HG03354 (cell line): Measurements from ENCODE around the gene TEX101.
A peak's percentile ranks its signal among the peaks of the same experiment; 100 is the strongest.

Source experiments
- ATAC-seq: cut with Tn5 transposase; IDR thresholded peaks from one replicate; pipeline ENCODE4 v1.9.1; 2021; ENCODE audit warnings: mild to moderate bottlenecking; ENCODE audit not compliant: unreplicated experiment, poor library complexity, severe bottlenecking

The TEX101 gene

DNA sequence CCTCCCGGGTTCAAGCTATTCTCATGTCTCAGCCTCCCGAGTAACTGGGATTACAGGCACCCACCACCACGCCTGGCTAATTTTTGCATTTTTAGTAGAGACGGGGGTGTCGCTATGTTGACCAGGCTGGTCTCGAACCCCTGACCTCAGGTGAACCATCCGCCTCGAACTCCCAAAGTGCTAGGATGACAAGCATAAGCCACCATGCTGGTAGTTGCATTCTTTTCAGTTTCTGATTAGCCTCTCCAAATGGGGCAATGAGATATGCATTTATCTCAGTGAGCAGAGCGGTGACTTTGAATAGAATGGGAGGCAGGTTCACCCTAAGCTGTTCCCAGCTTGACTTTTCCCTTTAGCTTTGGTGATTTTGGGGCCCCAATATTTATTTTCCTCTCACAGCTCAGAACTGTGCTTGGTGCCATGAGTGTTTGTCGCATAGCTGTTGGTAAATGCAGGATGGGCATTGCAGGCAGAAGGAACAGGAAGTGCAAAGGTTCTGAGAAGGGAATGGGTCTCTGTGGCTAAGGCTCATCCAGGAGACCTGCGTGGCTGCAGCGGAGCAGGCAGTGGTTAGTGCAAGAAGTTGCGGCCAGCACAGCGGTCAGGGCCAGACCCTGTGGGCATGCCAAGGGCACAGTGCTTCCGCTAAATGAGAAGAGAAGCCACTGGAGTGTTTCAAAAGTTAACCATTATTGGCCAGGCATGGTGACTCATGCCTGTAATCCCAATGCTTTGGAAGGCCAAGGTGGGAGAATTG lies 30.0 kb downstream of the TEX101 start:
- ATAC-seq = no peak

DNA sequence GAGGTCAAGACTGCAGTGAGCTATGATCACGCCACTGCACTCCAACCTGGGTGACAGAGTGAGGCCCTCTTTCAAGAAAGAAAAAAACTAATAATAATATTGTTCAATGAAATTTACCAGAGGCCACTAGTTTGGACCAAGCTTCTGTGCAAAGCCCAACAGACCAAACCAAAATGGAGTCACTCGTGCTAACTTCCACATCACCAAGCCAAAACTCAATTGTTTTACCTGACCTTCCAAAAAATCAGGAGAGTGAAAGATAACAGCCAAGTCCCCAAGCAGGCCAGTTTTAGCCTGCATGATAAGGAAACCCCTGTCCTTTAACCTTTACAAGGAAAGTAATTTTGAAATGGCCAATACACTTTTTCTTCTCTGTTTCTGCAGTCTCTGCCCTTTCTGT lies 30.7 kb downstream of the TEX101 start:
- ATAC-seq = no peak

DNA sequence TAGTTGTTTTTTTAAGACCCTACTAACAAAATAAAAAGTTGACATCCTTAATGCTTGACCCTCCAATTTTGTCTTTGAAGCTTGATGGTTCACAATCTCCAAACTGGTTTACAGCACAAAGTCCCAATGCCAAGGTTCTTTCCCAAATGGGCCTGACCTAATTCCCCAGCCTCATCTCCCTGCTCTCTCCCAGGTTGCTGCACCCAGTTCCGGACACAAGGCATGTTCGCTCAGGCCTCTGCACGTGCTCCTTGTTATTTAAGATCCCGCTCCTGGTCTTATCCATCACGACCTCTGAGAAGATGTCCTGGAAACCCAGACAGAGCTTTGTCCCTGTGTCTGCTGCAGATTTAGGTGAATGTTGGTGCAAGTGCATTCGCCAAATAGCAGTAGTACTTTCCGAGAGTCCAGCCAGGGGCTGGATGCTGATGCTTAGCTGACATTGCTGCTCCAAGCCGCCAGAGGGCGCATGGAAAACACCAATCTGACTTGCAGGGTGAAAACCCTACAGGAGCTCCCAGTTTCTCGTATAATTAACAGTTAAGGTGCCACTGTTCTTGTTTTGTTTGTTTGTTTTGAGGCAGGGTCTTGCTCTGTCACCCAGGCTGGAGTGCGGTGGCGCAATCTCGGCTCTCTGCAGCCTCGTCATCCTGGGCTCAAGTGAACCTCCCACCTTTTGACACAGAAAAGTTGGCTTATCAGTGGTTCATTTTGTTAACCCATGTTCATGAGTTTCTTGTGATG lies 32.2 kb downstream of the TEX101 start:
- no peak for ATAC-seq

- no peak for ATAC-seq
Measured at GRCh38 chr19:43447655-43448054, 33.0 kb downstream of the TEX101 start.

- no peak for ATAC-seq
Measured at GRCh38 chr19:43450545-43450997, 35.9 kb downstream of the TEX101 start.

DNA sequence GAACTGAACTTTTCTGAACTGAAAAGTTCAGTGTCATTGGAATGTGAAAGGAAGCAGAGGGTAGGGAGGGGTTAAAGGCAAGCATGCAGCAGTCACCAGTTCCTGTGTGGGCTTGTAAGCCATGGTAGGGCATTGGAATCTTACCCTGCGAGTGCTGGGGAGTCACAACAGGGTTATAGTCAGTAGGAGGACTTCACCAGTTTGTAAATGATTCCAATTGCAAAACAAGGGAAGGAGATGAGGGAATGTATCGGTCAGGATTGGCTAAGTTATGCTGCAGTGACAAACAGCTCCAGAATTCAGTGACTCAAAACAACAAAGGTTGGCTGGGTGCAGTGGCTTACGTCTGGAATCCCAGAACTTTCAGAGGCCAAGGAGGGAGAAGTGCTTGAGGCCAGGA lies 37.9 kb downstream of the TEX101 start:
- no peak for ATAC-seq

DNA sequence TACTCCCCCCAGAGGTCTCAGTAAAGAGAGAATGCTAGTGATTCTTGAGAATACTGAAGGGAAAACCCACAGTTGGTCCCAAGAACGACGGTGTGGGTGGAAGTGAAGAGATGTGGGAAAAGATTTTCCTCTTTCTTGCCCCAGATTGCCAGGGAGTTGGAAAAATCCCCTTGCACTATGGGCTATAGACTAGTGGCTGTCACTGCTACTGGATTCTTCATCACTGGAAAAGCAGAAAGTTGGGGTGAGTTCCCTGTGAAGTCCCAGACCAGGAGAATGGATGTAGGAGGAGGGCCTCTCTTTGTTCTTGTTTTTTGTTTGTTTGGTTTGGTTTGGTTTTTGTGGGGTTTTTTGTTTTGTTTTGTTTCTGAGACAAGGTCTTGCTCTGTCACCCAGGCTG lies 39.3 kb downstream of the TEX101 start:
- no peak for ATAC-seq

GRCh38 chr19:43455321-43456113 lies 40.8 kb downstream of the TEX101 start:
- ATAC-seq = no peak

DNA sequence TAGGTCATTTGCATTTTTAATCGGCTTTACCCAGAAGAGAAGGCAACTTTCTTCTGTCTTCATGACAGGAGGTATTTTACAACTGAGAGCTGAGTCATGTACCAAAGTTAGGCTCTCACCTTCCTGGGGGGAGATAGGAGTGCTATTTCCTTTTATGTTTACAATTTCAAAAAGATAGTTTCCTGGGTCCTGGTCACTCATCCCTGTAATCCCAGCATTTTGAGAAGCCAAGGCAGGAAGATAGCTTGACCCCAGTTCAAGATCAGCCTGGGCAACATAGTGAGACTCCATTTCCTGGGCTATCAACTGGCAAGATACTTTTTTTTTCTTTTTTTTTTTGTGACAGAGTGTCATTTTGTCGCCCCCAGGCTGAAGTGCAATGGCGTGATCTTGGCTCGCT lies 43.1 kb downstream of the TEX101 start:
- no peak for ATAC-seq

- ATAC-seq = no peak
Measured at GRCh38 chr19:43460362-43461016, 45.8 kb downstream of the TEX101 start.

- no peak for ATAC-seq
Measured at GRCh38 chr19:43461303-43461702, 46.6 kb downstream of the TEX101 start.

DNA sequence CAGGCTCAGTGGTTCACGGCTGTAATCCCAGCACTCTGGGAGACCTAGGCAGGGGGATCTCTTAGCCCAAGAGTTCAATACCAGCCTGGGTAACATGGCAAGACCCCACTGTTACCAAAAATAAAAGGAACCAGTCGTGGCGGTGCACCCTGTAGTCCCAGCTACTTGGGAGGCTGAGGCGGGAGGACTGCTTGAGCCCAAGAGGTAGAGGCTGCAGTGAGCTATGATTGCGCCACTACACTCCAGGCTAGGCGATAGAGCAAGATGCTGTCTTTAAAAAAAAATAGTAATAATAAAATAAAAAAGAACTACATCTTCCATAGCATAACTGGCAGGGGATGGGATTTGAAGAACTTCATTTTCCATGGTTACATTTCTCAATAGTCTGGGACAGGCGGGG lies 47.7 kb downstream of the TEX101 start:
- no peak for ATAC-seq

DNA sequence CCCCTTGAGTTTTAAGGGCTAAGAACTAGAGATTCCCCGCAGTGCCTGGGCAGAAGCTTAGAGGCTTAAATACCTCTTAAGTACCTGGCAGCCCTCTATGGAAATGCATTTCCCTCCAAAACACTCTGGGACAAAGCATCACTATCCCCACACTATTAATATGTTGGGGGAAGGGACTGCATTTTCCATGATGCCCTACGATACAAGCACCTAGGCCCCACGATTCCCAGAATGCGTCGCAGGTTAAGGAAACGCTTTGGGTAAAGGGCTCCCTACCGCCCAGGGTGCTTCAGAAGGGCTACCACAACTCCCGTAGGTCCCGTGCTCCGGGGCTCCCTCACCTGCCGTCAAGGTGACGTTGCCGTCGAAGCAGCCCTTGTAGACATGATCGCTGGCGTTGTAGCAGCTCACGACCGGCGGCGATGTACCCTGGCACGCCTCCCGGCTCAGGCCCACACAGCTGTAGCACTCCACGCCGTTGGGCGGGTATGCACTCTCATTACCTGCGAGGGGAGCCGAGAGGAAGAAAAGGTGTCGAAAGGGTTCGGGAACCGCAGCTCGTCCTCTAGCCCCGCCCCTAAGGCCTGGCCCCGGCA lies 48.2 kb downstream of the TEX101 start:
- no peak for ATAC-seq

DNA sequence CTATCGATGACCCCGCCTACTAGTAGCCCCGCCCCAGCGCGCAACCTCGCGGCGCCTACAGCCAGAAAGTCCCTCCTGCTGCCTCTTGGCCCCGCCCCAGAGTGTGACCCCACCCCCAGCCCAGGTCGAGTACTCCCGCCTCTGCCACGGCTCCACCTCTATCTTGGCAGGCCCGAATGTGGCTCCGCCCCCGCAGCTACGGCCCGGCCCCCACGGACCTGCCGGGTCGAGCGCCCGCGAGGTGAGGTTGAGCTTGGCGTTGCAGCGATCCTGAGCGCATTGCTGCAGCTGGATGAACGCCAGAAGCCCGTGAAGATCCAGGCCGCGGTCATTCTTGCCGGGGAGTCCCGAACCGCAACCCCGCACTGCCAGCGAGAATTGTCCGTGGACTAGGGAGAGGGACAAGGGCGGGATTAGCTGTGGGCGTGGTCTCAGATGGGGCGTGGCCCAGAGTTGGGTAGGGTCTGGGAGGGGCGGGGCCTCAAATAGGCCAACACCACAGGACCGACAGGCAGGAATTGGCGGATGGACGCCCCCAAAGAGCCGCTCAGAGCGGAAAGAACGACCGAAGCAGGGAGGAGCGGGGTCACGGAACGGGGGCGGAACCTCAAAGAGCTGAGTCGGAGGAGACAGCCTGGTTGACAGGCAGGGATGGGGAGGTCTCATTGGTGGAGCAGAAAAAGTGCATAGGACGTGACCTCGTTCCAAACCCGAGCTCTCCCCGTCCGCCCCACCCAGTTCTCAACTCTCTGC lies 48.9 kb downstream of the TEX101 start:
- ATAC-seq = peak; percentile 85

GRCh38 chr19:43464134-43464775 lies 49.6 kb downstream of the TEX101 start:
- ATAC-seq = peak; percentile 38

- ATAC-seq = no peak
Measured at GRCh38 chr19:43465468-43466120, 50.9 kb downstream of the TEX101 start, which contains the start of gene LYPD3. Gene LYPD3, minus strand, starts transcription at chr19:43465608. Its CDS starts 37 bp downstream, at chr19:43465571.

DNA sequence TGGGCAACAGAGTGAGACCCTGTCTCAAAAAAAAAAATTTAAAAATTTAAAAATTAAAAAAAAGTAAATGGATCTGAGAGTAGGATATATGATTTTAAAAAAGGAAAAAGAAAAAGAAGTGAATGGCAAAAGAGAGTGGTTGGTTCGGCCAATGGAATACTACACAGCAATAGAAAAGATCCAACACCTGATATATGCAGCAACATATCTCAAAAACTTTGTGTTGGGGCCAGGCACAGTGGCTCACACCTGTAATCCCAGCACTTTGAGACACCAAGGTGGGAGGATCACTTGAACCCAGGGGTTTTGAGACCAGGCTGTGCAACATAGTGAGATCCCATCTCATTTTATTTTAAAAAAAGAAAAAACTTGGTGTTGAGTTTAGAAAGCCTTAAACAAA lies 52.1 kb downstream of the TEX101 start:
- no peak for ATAC-seq

DNA sequence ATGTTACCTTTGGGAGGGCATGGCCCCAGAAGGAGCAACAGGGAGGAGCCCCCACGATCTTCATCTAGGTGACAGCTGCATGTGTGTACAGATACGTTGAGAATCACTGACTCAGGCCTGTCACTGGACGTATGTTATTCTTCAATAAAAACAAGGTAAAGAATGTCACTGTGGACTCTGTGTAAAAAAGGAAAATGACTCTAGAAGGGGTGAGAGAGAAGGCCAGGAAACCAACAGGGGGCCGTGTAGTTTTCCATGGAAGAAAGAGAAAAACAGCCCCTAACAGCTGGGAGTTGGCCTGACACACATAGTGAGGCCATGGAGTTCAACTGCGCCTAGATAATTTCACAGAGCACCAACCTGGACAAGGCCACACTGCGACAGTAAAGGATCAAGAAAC lies 52.6 kb downstream of the TEX101 start:
- ATAC-seq = no peak
